Forelimb muscle (tissue), 1 donor: Measurements from ENCODE around the gene KCNB1. TPM values are rescaled to one million over a fixed set of nuclear protein-coding genes. Genes with fewer than 3 reads are reported as not detected.

Source experiments
- DNase-seq: peaks from one replicate; pipeline ENCODE4 v3.0.0-alpha.2; 2013; ENCODE audit warnings: low read depth
- polyA plus RNA-seq: library from polyadenylated mRNA; unstranded; fragments of 120-200 nt; gene quantifications from one replicate; pipeline ENCODE4 v1.2.1, GENCODE V29; 2013; ENCODE audit not compliant: insufficient read length

Gene KCNB1
- polyA plus RNA-seq, 1 donor = 7.1 TPM

DNA sequence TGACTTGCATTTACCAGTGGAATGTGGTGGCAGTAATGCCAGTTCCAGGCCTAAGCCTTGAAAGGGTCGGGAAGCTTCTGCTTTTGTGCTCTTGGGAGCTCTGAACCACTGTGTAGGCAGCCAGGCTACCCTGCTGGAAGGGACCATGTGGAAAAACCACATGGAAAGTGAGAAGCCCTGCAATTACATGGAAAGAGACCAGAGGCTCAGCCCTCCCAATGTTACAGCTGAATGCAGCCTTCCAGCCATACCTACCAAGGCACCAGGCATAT is 14.9 kb upstream of the KCNB1 start:
- no peak for DNase-seq

DNA sequence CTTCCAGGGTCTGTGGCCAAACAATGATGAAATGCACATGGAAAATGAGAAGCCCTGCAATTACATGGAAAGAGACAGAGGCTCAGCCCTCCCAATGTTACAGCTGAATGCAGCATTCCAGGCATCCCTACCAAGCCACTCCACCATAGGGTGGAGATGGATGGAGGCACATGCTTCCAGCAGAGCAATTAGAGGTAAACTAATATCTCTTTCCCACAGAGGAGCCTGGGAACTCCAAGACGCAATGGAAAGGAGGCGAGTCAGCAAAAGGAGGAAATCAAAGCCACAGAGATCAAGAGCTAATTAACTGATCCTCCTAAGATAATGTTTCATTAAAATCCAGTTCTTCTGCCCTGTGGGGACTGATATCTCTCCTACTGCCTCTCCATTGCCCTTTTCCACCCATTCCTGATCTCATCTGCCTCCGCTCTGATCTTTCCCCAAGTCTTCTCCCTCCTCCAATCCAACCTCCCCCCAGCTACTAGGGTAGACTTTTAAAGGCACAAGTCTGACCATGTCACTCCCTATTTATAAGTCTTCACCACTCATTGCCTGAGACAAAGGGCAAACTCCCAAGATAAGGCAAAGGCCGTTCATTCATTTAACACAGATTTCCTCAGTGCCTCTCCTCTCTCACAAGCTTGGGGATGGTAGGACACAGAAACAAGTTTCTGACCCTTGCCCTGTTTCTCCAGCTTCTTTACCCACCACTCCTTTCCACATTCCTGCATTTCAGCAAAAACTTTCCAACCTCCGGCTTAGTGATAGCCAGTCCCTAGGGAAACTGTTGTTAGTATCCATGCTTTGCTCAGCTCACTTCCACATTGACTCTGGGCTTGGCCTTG is 14.3 kb upstream of the KCNB1 start:
- DNase-seq = no peak

- DNase-seq = no peak
Observed at GRCh38 chr20:49496043-49496442, 13.6 kb upstream of the KCNB1 start.

DNA sequence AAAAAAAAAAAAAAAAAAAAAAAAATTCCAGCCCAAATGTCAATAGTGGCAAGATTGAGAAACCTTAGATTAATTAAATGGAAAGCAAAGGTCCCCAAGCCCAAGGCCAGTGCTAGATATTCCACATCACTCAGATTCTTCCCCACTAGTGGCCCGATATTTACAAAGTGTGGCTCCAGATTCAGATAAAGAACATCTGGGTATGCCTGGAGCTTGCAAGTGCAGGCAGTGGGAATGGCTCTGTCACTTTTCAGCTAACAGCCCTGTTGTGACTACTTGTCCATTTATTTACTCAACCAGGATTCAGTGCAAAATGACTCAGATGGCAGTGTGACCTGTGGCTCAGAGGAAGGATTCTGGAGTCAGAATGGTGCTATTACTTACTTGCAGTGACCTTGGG is 8.2 kb upstream of the KCNB1 start:
- no peak for DNase-seq

- DNase-seq = no peak
Observed at GRCh38 chr20:49489688-49490087, 7.2 kb upstream of the KCNB1 start.

DNA sequence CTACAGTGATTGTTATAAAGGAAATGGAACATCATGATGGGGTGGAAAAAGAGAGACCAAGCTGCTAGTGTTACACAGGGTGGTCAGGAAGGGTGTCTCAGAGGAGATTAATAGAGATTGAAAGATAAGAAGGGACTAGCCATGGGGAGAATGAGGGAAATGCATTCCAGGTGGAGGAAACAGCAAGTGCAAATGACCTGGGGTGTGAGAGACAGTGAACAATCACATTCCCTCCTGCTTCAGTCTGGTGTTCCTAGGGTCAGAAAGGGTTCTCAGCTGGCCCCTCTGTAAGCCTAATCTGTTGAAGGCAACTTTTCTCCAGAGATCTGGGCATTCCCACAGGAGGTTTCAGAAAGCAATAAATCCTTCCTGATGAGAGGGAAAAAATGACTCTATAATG is 3.6 kb upstream of the KCNB1 start:
- no peak for DNase-seq

- DNase-seq = no peak
Observed at GRCh38 chr20:49485563-49485962, 3.1 kb upstream of the KCNB1 start.

DNA sequence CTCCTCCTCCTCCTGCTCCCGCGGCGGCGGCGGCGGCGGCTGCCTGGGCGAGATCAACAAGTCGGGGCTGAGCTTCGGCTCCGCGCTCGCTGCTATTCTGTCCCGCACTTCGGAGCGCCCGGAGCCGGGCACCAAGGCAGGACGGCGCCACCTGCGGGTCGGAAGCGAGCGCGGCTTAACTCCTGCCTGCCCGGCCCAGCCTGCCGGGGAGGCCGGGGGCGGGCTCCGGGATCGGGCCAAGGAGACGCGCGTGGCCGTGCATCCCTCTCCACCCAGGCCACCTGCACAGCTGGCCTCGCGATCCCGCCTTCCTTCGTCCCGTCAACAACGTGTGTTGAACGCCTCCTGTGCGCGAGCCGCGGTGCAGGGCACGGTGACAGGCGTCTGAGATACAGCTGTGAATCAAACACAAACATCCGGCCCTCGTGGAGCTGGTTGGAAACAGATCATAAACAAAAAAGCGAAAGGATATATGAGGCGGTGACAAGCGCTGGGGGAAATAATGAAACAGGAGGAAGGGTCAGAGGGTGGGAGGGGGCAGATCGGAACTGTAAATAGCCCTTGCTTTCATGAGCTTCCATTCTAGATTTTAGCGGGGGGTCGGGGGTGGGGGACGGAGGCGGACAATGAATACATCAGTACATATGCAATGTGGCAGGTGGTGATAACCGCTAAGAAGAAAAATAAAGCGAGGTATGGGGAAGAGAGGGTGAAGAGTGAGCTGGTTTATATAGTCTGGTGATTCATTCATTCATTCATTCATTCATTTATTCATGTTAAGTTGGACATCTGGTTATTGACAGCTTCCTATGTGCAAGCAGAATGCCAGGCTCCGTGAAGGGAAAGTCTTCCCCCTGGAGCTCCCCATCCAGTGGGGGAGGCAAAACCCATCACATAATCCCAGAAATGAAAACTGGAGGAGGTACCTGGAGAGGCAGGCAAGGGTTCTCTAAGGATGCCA is 2.0 kb upstream of the KCNB1 start:
- no peak for DNase-seq

DNA sequence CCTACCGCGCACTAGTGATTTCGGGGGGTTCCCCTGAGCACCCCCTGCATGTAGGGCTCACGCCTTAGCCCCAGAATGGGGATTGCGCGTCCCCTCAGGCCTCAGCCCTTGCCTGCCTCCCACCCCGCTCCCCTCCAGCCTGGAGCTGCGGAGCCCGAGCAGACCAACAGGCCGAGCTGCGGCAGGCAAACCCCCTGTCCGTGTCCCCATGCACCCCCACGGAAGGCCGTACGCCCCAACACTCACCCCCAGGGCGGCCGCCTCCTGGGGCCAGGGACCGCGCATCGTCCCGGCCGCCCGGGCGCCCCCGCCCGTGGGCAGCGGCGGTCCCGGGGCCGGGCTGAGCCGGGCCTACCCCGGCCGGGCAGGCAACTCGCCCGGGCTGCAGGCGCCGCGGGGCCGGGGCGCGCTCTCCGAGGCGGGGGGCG is 1.2 kb upstream of the KCNB1 start:
- no peak for DNase-seq

- DNase-seq = no peak
Observed at GRCh38 chr20:49483018-49483695, 689 bp upstream of the KCNB1 start.

- no peak for DNase-seq
Observed at GRCh38 chr20:49482173-49482572, 295 bp downstream of the KCNB1 start.

DNA sequence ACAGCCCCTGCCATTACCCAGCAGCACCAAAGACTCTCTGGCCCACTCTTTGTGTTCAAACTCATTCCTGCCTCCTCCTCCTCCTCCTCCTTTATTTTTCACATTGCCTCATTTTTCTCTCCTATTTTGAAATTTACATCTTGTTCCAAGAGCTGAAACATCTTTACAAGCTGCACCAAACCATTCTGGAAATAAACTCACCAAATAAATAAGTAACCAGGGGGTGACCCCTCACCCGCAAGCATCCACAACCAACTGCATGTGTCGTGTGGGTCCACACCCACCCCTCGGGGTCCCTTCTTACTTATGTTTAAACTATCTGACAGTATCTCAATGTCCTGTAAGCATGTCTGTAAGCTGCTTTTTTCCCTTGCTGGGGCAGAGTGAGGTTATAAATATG is 1.4 kb downstream of the KCNB1 start:
- no peak for DNase-seq

DNA sequence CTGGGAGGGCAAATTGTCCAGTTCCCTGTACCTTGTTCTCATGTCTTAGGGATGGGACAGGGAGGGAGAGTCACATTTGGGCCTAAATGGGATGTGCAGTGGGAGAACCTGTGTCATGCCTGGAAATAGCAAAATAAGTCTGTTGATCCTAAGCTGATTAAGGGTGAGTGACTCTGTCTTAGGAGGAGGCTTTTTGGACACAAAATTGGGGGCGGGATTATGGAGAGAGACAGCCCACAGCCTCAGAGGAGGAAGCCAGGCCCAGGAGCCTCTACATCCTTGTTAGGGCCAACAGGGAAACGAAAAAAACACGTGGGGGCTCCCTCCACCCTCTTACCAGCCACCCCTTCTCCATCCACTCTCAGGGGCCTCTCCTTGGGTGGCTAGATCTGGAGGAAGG is 2.2 kb downstream of the KCNB1 start:
- DNase-seq = no peak

- DNase-seq = no peak
Observed at GRCh38 chr20:49479785-49480184, 2.7 kb downstream of the KCNB1 start.

- DNase-seq = no peak
Observed at GRCh38 chr20:49478754-49479689, 3.4 kb downstream of the KCNB1 start.

DNA sequence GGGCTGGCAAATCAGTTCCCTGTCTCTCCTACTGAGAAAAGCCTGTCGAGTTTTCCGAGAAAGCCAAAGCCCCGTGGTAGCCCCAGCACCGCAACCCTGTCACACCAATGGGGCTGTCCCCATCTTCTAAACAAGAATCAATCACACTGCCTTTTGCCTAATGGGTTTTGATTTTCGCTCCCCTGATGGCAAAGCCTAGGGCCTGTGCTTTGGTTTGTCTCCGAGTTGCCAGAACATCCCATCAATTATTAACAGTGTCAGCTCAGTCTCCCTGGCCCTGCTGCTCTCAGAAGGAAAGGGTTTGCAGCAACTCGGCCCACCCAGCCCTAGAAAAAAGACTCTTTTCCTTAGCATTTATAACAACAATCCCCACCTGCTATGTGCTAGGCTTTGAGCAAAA is 4.2 kb downstream of the KCNB1 start:
- DNase-seq = no peak

DNA sequence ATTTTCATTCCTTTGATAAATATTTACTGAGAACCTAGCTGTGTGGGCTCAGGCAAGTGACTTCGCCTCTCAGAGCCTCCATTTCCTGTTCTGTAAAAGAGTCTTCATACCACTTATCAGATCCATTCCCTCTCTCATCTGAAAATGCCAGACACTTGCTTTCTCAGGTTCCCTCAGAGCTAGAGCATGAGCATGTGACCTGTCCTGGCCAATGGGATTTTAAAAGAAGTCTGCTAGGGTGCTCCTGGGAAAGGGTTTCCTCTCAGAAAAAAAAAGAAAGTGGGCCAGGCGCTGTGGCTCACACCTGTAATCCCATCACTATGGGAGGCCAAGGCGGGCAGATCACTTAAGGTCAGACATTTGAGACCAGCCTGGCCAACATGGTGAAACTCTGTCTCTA is 5.3 kb downstream of the KCNB1 start:
- DNase-seq = no peak

DNA sequence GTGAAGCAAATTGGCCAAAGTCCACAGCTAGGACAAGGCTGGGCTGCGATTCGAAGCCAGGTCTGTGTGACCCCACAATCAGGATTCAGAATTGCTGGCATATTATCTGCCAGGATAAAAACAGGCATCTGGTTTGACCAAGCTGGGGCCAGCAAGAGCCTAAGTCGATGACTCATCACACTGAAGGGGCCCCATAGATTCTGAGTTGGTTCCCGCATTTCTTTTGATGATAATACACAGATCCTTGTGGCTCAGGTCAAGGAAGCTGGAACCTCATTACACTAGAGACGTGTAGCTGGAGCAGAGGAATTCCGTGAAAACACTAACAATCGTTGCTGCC is 6.5 kb downstream of the KCNB1 start:
- DNase-seq = no peak

DNA sequence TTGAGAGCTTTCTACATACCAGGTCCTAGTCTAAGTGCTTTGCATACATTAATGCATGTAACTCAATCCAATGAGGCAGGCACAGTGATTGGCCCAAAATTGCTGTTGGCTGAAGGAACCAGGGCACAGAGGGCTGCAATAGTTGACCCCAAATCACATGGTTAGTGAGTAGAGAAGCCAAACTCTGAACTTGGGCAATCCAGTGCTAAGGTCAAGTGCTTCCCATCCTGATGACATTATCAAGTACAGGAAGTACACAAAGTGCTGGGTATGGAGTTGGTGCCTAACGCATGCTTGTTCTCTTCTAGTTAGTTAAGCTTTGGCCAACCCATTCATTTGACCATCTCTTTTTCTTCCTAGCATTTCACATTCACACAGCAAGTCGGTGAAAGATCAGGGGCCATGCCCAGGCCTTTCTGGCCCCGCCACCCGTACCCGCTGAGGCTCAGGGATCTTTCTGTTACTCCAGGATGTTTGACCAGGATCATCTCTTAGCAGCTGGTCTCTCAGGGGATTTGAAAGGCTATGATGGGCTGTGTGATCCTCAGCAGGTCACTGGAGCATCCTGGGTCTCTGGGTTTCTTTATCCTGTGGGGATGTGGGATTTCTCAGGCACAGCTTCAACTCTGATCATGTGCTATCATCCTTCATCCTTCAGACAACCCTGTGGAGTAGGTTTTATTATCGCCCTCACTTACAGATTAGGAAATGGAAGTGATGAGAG is 7.0 kb downstream of the KCNB1 start:
- no peak for DNase-seq

DNA sequence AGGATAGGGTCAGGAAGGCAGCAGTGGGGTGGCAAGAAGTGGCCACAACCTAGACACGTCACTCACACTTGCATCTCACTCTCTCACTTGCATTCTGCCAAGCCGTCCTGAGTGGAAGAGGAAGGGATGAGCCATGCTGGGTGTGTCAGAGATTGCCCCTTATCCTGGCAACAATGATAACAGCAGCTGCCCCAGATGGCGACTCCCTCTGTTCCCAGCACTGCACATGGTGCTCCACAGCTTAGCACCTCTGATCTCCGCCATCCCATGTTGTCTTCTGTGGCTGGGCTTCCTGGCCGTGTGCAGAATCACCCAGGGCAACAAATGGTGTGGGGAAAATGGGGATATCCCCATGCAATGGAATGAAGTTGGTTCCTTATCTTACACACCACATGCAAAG is 11.1 kb downstream of the KCNB1 start:
- DNase-seq = no peak

- no peak for DNase-seq
Observed at GRCh38 chr20:49470922-49471321, 11.5 kb downstream of the KCNB1 start.
